ENCODE results near the gene PLCH2. TPM values are rescaled to one million over a fixed set of nuclear protein-coding genes. Genes with fewer than 3 reads are reported as not detected.
A peak's percentile ranks its signal among the peaks of the same experiment; 100 is the strongest.

The PLCH2 gene
- total RNA-seq, 1 donor from 2014 or later = 0.16 TPM

GRCh38 chr1:2526824-2527555, 50.9 kb downstream of the PLCH2 start:
- Histone ChIP-seq H3K27ac (replicated peaks) (peak overlapping the region; percentile 92), H3K36me3 (no peaks in the 10 kb centered on the region), H3K4me1 (peaks cover 81% of the 10 kb centered on the region), H3K9me3 (replicated peaks) (no peaks in the 10 kb centered on the region), H3K27me3 (ENCODE audit: low read depth) (peaks cover 15% of the 10 kb centered on the region), H3K4me3 (peak overlapping the region; percentile 96)
- intact Hi-C loops (cut with micrococcal nuclease) = no loop called here
- DNase-seq = peak; percentile 78
- no peak for TF ChIP-seq CTCF (IDR thresholded peaks at IDR 0.05; ENCODE audit: borderline replicate concordance)

GRCh38 chr1:2527556-2527860, 51.4 kb downstream of the PLCH2 start:
- TF ChIP-seq CTCF (IDR thresholded peaks at IDR 0.05; ENCODE audit: borderline replicate concordance) = no peak
- Histone ChIP-seq H3K9me3 (replicated peaks) (no peaks in the 10 kb centered on the region), H3K27ac (replicated peaks) (peak overlapping the region; percentile 92), H3K27me3 (ENCODE audit: low read depth) (peaks cover 20% of the 10 kb centered on the region), H3K4me3 (peak overlapping the region; percentile 23), H3K36me3 (no peaks in the 10 kb centered on the region), H3K4me1 (peaks cover 81% of the 10 kb centered on the region)
- intact Hi-C loops (cut with micrococcal nuclease) = no loop called here
- DNase-seq = no peak

- intact Hi-C loops (cut with micrococcal nuclease) = no loop called here
- no peaks in the 10 kb centered on the region for H3K36me3 ChIP-seq
- peaks cover 80% of the 10 kb centered on the region for H3K4me1 ChIP-seq
- H3K9me3 ChIP-seq (replicated peaks) = no peaks in the 10 kb centered on the region
- DNase-seq = peak; percentile 82
- H3K27me3 ChIP-seq (ENCODE audit: low read depth) = peaks cover 20% of the 10 kb centered on the region
- peak overlapping the region; percentile 70 for H3K4me3 ChIP-seq
- peak overlapping the region; percentile 92 for H3K27ac ChIP-seq (replicated peaks)
- TF ChIP-seq CTCF (IDR thresholded peaks at IDR 0.05; ENCODE audit: borderline replicate concordance) = no peak
Observed at GRCh38 chr1:2528016-2528415, 51.9 kb downstream of the PLCH2 start.

GRCh38 chr1:2528611-2528965, 52.5 kb downstream of the PLCH2 start:
- peaks cover 74% of the 10 kb centered on the region for H3K4me1 ChIP-seq
- H3K27me3 ChIP-seq (ENCODE audit: low read depth) = peaks cover 20% of the 10 kb centered on the region
- H3K36me3 ChIP-seq = no peaks in the 10 kb centered on the region
- no peak for TF ChIP-seq CTCF (IDR thresholded peaks at IDR 0.05; ENCODE audit: borderline replicate concordance)
- no peaks in the 10 kb centered on the region for H3K9me3 ChIP-seq (replicated peaks)
- DNase-seq = no peak
- peak overlapping the region; percentile 70 for H3K4me3 ChIP-seq
- peak overlapping the region; percentile 92 for H3K27ac ChIP-seq (replicated peaks)
- intact Hi-C loops (cut with micrococcal nuclease) = no loop called here

- Histone ChIP-seq H3K36me3 (no peaks in the 10 kb centered on the region), H3K27ac (replicated peaks) (peak overlapping the region; percentile 92), H3K27me3 (ENCODE audit: low read depth) (peaks cover 25% of the 10 kb centered on the region), H3K4me1 (peaks cover 69% of the 10 kb centered on the region), H3K4me3 (peak overlapping the region; percentile 70), H3K9me3 (replicated peaks) (no peaks in the 10 kb centered on the region)
- intact Hi-C loops (cut with micrococcal nuclease) = no loop called here
- DNase-seq = no peak
- peak; percentile 19 for TF ChIP-seq CTCF (IDR thresholded peaks at IDR 0.05; ENCODE audit: borderline replicate concordance)
Observed at GRCh38 chr1:2528966-2529783, 53.1 kb downstream of the PLCH2 start.

Data from left ventricle myocardium inferior (tissue), 1 donor.